PFSK-1 (cell line): ENCODE data around the gene DUSP15.

Source experiments
- FOXP2 ChIP-seq: optimal IDR thresholded peaks from 2 replicates; pipeline ENCODE3; 2011; ENCODE audit warnings: borderline replicate concordance, control low read depth, inconsistent platforms; ENCODE audit not compliant: insufficient read depth; ENCODE audit errors: extremely low read length, extremely low read depth
- POLR2AphosphoS5 ChIP-seq: IDR thresholded peaks from 2 replicates; pipeline ENCODE4 v1.6.1; 2012; ENCODE audit warnings: low read depth, mild to moderate bottlenecking, control low read depth, low read length, moderate library complexity
- REST ChIP-seq, 2 experiments: IDR thresholded peaks; 2 replicates each; pipeline versions ENCODE4 v1.6.1 to v1.8.0; 2011 to 2012; ENCODE audit warnings: low read depth in 2 of 2, low read length in 2 of 2, control low read depth in 1 of 2, inconsistent platforms in 1 of 2, mild to moderate bottlenecking in 1 of 2, moderate library complexity in 1 of 2; ENCODE audit not compliant: insufficient read depth in 1 of 2
- SIN3A ChIP-seq: IDR thresholded peaks from 2 replicates; pipeline ENCODE4 v1.6.1; 2012; ENCODE audit warnings: mild to moderate bottlenecking, low read length, moderate library complexity, borderline replicate concordance; ENCODE audit not compliant: insufficient read depth
- TAF1 ChIP-seq: IDR thresholded peaks from 2 replicates; pipeline ENCODE4 v1.6.1; 2012; ENCODE audit warnings: low read length, control low read depth, borderline replicate concordance; ENCODE audit not compliant: insufficient read depth

Gene DUSP15

GRCh38 chr20:31816221-31816620, 54.1 kb downstream of the DUSP15 start:
- TF ChIP-seq REST (IDR thresholded peaks at IDR 0.05; ENCODE audit: insufficient read depth in 1 of 2, low read depth in 2 of 2, low read length in 2 of 2) (no peak), SIN3A (no peak), POLR2AphosphoS5 (no peak), FOXP2 (no peak), TAF1 (no peak)

- TF ChIP-seq TAF1 (no peak), SIN3A (no peak), REST (IDR thresholded peaks at IDR 0.05; ENCODE audit: insufficient read depth in 1 of 2, low read depth in 2 of 2, low read length in 2 of 2) (no peak), POLR2AphosphoS5 (no peak), FOXP2 (no peak)
These were observed 54.7 kb downstream of the DUSP15 start for GRCh38 chr20:31815408-31816188.

- TF ChIP-seq POLR2AphosphoS5 (no peak), REST (IDR thresholded peaks at IDR 0.05; ENCODE audit: insufficient read depth in 1 of 2, low read depth in 2 of 2, low read length in 2 of 2) (no peak), SIN3A (no peak)
These were observed 56.7 kb downstream of the DUSP15 start for GRCh38 chr20:31813611-31814010.

- TF ChIP-seq TAF1 (no peak), FOXP2 (no peak)
These were observed 58.3 kb downstream of the DUSP15 start for GRCh38 chr20:31811796-31812728.

- TF ChIP-seq FOXP2, result no peak
- TF ChIP-seq SIN3A, result no peak
- TF ChIP-seq TAF1, result no peak
- no peak for TF ChIP-seq REST (IDR thresholded peaks at IDR 0.05; ENCODE audit: insufficient read depth in 1 of 2, low read depth in 2 of 2, low read length in 2 of 2)
- no peak for TF ChIP-seq POLR2AphosphoS5
These were observed 59.1 kb downstream of the DUSP15 start for GRCh38 chr20:31811198-31811597.
